HG03060 (cell line): Measurements from ENCODE around the gene TMX4.
"Not testable (repeated sequence)": the region's sequence is repeated elsewhere in the genome, so short reads cannot be mapped to it uniquely, and the experiment has no call there.

ENCODE experiments used
- ATAC-seq: cut with Tn5 transposase; IDR thresholded peaks from one replicate; pipeline ENCODE4 v1.9.1; 2021; ENCODE audit warnings: low read depth, moderate number of reproducible peaks; ENCODE audit not compliant: unreplicated experiment

Gene TMX4

GRCh38 chr20:7974785-7975435 is 44.7 kb downstream of the TMX4 start:
- no peak for ATAC-seq

GRCh38 chr20:7971536-7972280 is 47.9 kb downstream of the TMX4 start:
- no peak for ATAC-seq

GRCh38 chr20:7967199-7967844 is 52.2 kb downstream of the TMX4 start:
- ATAC-seq: no peak

- no peak for ATAC-seq
These were observed 53.4 kb downstream of the TMX4 start for GRCh38 chr20:7966176-7966575.

DNA sequence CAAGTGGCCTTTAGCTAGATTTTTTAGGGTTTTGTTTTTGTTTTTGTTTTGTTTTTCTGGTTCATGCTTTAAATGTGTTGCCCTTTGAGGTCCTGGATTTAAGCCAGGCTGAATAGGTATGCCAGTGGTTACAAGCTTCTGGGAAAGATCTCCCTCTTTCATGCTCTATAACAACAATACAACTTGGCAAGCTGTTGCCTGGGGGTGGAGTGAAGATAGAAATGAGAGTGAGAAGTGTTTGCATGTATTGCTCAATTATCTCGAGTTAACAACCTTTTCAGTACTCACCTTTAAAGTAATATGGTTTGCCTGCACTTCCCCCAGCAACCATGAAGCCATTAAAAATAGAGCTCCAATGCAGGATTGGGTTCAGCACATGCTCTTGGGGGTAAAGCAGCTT is 60.1 kb downstream of the TMX4 start:
- ATAC-seq: no peak

- not testable (repeated sequence) for ATAC-seq
These were observed 63.0 kb downstream of the TMX4 start for GRCh38 chr20:7956561-7956960.

DNA sequence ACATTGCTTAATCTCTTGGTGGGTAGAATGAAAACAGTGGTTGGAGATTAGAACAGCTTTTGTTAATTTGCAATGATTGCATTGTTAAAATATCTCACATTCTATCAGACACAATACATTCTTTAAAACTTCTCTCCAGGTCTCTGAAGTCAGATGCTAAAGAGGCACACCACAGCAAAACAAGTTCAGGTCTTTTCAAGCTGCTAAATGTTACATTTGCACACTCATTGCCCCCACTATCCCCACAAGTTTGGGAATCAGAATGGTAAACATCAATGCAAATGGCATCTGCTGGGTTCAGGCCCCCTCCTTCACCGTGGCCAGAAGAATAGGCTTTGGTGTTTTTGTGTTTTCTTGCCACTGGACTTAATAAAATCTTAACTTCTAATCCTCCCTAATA is 69.2 kb downstream of the TMX4 start:
- no peak for ATAC-seq

- no peak for ATAC-seq
These were observed 75.7 kb downstream of the TMX4 start for GRCh38 chr20:7943891-7944290.

- ATAC-seq: no peak
These were observed 79.2 kb downstream of the TMX4 start, which contains the start of gene HAO1 for GRCh38 chr20:7940341-7940740. Gene HAO1, minus strand, starts transcription at chr20:7940458. Its CDS starts 36 bp downstream, at chr20:7940422.

- no peak for ATAC-seq
These were observed 79.9 kb downstream of the TMX4 start for GRCh38 chr20:7939663-7940062.

DNA sequence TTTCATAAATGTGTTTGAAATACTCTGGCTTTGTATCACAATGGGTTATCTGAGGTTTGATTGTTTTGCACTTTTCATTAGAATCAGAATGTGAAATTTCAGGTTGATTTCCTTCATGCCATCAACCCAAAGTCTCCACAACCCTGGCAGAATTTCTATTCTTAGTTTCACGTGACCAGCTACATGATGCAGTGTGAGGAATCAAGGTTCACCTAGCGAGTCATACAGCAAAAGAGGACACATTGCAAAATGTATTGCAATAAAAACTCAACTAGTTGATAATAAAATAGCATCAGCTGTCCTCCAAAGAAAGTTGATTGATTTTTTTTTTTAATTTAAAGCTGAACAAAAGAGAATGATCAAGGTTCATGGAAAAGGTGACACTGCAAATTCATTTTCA is 81.5 kb downstream of the TMX4 start:
- no peak for ATAC-seq

- ATAC-seq: no peak
These were observed 82.2 kb downstream of the TMX4 start for GRCh38 chr20:7937328-7937727.

DNA sequence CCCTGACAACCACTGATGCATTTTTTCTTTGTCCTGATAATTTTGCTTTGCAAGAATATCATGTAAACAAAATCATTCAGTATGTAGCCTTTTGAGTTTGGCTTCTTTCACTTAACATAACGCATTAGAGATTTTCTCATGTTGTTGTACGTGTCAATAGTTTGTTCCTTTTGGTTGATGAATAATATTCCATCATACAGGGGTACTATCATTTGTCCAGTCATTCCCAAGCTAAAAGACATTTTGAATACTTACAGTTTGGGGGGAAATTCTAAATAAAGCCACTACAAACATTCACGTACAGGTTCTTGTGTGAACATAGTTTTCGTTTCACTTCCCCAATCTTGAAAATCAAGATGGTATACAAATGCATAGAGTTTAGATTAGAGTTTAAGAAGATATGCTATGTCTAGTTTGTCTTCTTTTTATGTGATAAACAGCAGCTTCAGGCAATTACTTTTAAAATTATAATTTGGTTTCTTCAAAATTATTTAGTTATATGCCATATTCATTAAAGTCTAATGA is 84.5 kb downstream of the TMX4 start:
- no peak for ATAC-seq

GRCh38 chr20:7933346-7933745 is 86.2 kb downstream of the TMX4 start:
- ATAC-seq: no peak

DNA sequence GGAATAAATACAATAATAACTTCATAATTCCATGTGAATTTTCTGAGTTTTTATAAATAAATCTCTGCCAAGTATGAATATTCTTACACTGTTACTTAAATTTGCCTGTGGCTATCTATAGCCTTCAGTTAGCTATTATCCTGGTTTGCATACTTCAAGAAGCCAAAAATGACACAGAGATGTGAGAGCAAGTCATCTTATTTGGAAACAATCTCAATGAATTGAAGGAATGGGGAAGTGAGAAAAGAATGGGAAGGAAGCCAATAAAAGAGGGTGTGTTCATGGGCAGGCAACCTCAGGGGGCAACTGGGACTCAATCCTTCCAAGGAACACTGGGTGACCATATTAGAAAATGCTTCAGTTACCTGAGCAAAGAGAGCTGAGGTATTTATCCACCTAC is 89.2 kb downstream of the TMX4 start:
- no peak for ATAC-seq
